ENCODE data around the gene S100B.

S100B gene

GRCh38 chr21:46621457-46622182, 16.7 kb upstream of the S100B start:
- peaks cover 0 to 6% (median 0%) of the 10 kb centered on the region in 3 donors for H3K36me3 ChIP-seq
- H3K27ac ChIP-seq = peak overlapping the region; percentile 9 to 58
- peaks cover 5 to 18% (median 15%) of the 10 kb centered on the region in 3 donors for H3K9me3 ChIP-seq
- intact Hi-C loops (cut with DNase I; ENCODE audit: low total_unique reads) = no loop called here
- TF ChIP-seq CTCF (IDR thresholded peaks at IDR 0.05) = no peak
- no peak for DNase-seq
- no peak overlapping the region for H3K4me3 ChIP-seq
- peaks cover 0 to 4% of the 10 kb centered on the region in 2 donors for H3K27me3 ChIP-seq
- peaks cover 0 to 18% (median 11%) of the 10 kb centered on the region in 4 donors for H3K4me1 ChIP-seq

GRCh38 chr21:46620846-46621245, 16.0 kb upstream of the S100B start:
- Histone ChIP-seq H3K4me3 (no peak overlapping the region), H3K36me3 (peaks cover 0 to 1% (median 0%) of the 10 kb centered on the region in 3 donors), H3K9me3 (peaks cover 5 to 10% (median 7%) of the 10 kb centered on the region in 3 donors), H3K27ac (no peak overlapping the region), H3K27me3 (peaks cover 0 to 4% of the 10 kb centered on the region in 2 donors), H3K4me1 (peaks cover 0 to 18% (median 11%) of the 10 kb centered on the region in 4 donors)
- intact Hi-C loops (cut with DNase I; ENCODE audit: low total_unique reads) = no loop called here
- TF ChIP-seq CTCF (IDR thresholded peaks at IDR 0.05) = no peak
- DNase-seq = no peak

GRCh38 chr21:46619846-46620245, 15.0 kb upstream of the S100B start:
- Histone ChIP-seq H3K27me3 (peaks cover 0 to 8% of the 10 kb centered on the region in 2 donors), H3K4me1 (peaks cover 0 to 18% (median 11%) of the 10 kb centered on the region in 4 donors), H3K4me3 (no peak overlapping the region), H3K36me3 (no peaks in the 10 kb centered on the region), H3K9me3 (peaks cover 0 to under 1% (median 0%) of the 10 kb centered on the region in 3 donors), H3K27ac (no peak overlapping the region)
- DNase-seq = no peak
- intact Hi-C loops (cut with DNase I; ENCODE audit: low total_unique reads) = no loop called here
- TF ChIP-seq CTCF (IDR thresholded peaks at IDR 0.05) = no peak

GRCh38 chr21:46618738-46619379, 14.0 kb upstream of the S100B start:
- TF ChIP-seq CTCF (IDR thresholded peaks at IDR 0.05) = no peak
- Histone ChIP-seq H3K36me3 (no peaks in the 10 kb centered on the region), H3K27ac (no peak overlapping the region), H3K4me3 (no peak overlapping the region), H3K9me3 (no peaks in the 10 kb centered on the region), H3K4me1 (peaks cover 0 to 18% (median 11%) of the 10 kb centered on the region in 4 donors), H3K27me3 (peaks cover 0 to 8% of the 10 kb centered on the region in 2 donors)
- no peak for DNase-seq
- intact Hi-C loops (cut with DNase I; ENCODE audit: low total_unique reads) = no loop called here

GRCh38 chr21:46617267-46618051, 12.6 kb upstream of the S100B start:
- no peak overlapping the region for H3K4me3 ChIP-seq
- intact Hi-C loops (cut with DNase I; ENCODE audit: low total_unique reads) = no loop called here
- no peak for TF ChIP-seq CTCF (IDR thresholded peaks at IDR 0.05)

More at GRCh38 chr21:46617267-46618051, 12.6 kb upstream of the S100B start:
- Histone ChIP-seq H3K27ac (no peak overlapping the region), H3K27me3 (peaks cover 0 to 8% of the 10 kb centered on the region in 2 donors), H3K4me1 (peaks cover 0 to 13% (median 11%) of the 10 kb centered on the region in 4 donors), H3K9me3 (no peaks in the 10 kb centered on the region), H3K36me3 (no peaks in the 10 kb centered on the region)
- DNase-seq = no peak

Data from tibial artery (tissue), 4 donors.